HG02943 (cell line): Measurements from ENCODE around the gene SLC19A2.

ENCODE experiments used
- ATAC-seq: cut with Tn5 transposase; IDR thresholded peaks from one replicate; pipeline ENCODE4 v1.9.1; 2021; ENCODE audit warnings: mild to moderate bottlenecking, low read depth, moderate library complexity; ENCODE audit not compliant: unreplicated experiment

Gene SLC19A2

GRCh38 chr1:169479363-169480066 is 6.2 kb downstream of the SLC19A2 start:
- ATAC-seq: no peak

GRCh38 chr1:169478094-169478672 is 7.6 kb downstream of the SLC19A2 start:
- ATAC-seq: no peak

- no peak for ATAC-seq
Measured at GRCh38 chr1:169475806-169476387, 9.8 kb downstream of the SLC19A2 start.

GRCh38 chr1:169474302-169474995 is 11.3 kb downstream of the SLC19A2 start:
- no peak for ATAC-seq

- no peak for ATAC-seq
Measured at GRCh38 chr1:169473347-169473746, 12.4 kb downstream of the SLC19A2 start.

GRCh38 chr1:169472738-169473137 is 13.0 kb downstream of the SLC19A2 start:
- ATAC-seq: no peak

- no peak for ATAC-seq
Measured at GRCh38 chr1:169468982-169469381, 16.8 kb downstream of the SLC19A2 start.

- ATAC-seq: no peak
Measured at GRCh38 chr1:169466259-169467230, 19.2 kb downstream of the SLC19A2 start.

GRCh38 chr1:169465281-169465680 is 20.5 kb downstream of the SLC19A2 start:
- ATAC-seq: no peak

- no peak for ATAC-seq
Measured at GRCh38 chr1:169462385-169462784, 23.4 kb downstream of the SLC19A2 start.

- no peak for ATAC-seq
Measured at GRCh38 chr1:169461390-169462000, 24.2 kb downstream of the SLC19A2 start.

GRCh38 chr1:169460191-169460833 is 25.4 kb downstream of the SLC19A2 start:
- no peak for ATAC-seq

- no peak for ATAC-seq
Measured at GRCh38 chr1:169457443-169457842, 28.3 kb downstream of the SLC19A2 start.

GRCh38 chr1:169456029-169456428 is 29.7 kb downstream of the SLC19A2 start:
- ATAC-seq: no peak

GRCh38 chr1:169452921-169453320 is 32.8 kb downstream of the SLC19A2 start:
- no peak for ATAC-seq

- no peak for ATAC-seq
Measured at GRCh38 chr1:169451218-169451824, 34.4 kb downstream of the SLC19A2 start.

GRCh38 chr1:169443923-169444322 is 41.8 kb downstream of the SLC19A2 start:
- no peak for ATAC-seq

- ATAC-seq: peak; percentile 91
Measured at GRCh38 chr1:169427081-169427641, 58.6 kb downstream of the SLC19A2 start, which contains the start of gene CCDC181. CCDC181 (minus strand) TSS chr1:169427474; CDS start chr1:169424927, 2,547 bp downstream.
